Endothelial cell of umbilical vein (primary cell): ENCODE measurements around the gene ABAT.

Source experiments
- CTCF ChIP-seq, 2 donors: IDR thresholded peaks; 1 replicate in 1 of 2; 2 replicates in 1 of 2; pipeline ENCODE4 v1.5.1; 2011; ENCODE audit warnings: low read length in 2 of 2, mild to moderate bottlenecking in 2 of 2, moderate library complexity in 2 of 2, control low read depth in 1 of 2, inconsistent platforms in 1 of 2, low read depth in 1 of 2; ENCODE audit not compliant: insufficient read depth in 1 of 2; ENCODE audit errors: extremely low read depth in 1 of 2
- EZH2 ChIP-seq: IDR thresholded peaks from 2 replicates; pipeline ENCODE4 v1.6.1; 2012; ENCODE audit warnings: borderline replicate concordance, low read depth, mild to moderate bottlenecking, moderate library complexity, low read length, inconsistent platforms; ENCODE audit not compliant: severe bottlenecking
- MAX ChIP-seq: IDR thresholded peaks from 2 replicates; pipeline ENCODE4 v1.6.1; 2011; ENCODE audit not compliant: insufficient read depth, insufficient read length
- MYC ChIP-seq: IDR thresholded peaks from one replicate; pipeline ENCODE4 v1.6.1; 2011; ENCODE audit warnings: mild to moderate bottlenecking, low read depth, low read length
- POLR2A ChIP-seq: IDR thresholded peaks from 2 replicates; pipeline ENCODE4 v1.6.1; 2012; ENCODE audit warnings: low read depth, mild to moderate bottlenecking, control low read depth, low read length
- POLR2AphosphoS5 ChIP-seq: IDR thresholded peaks from 2 replicates; pipeline ENCODE4 v1.6.1; 2012; ENCODE audit warnings: low read depth, mild to moderate bottlenecking, control low read depth, low read length, moderate library complexity; ENCODE audit not compliant: insufficient read depth

- TF ChIP-seq CTCF (IDR thresholded peaks at IDR 0.05; ENCODE audit: extremely low read depth in 1 of 2, insufficient read depth in 1 of 2, low read depth in 1 of 2, low read length in 2 of 2) (no peak), EZH2 (no peak), MAX (no peak), POLR2AphosphoS5 (no peak), MYC (no peak), POLR2A (no peak)
Observed at GRCh38 chr16:8721336-8722024, 47.1 kb downstream of the ABAT start.
